GM21619 (cell line): Measurements from ENCODE around the gene TNRC18.
"Not testable (repeated sequence)": the region's sequence is repeated elsewhere in the genome, so short reads cannot be mapped to it uniquely, and the experiment has no call there.

ENCODE experiments used
- ATAC-seq: cut with Tn5 transposase; IDR thresholded peaks from one replicate; pipeline ENCODE4 v1.9.1; 2021; ENCODE audit not compliant: unreplicated experiment

Gene TNRC18

GRCh38 chr7:5423306-5423975, at the start of gene TNRC18:
TSS of gene TNRC18 (minus strand) at chr7:5423834. CDS start at chr7:5421246, 2,588 bp downstream.
- ATAC-seq, result no peak

- no peak for ATAC-seq
Measured at GRCh38 chr7:5472432-5473315, 49.0 kb upstream of the TNRC18 start.

GRCh38 chr7:5471623-5472022, 48.0 kb upstream of the TNRC18 start:
- ATAC-seq, result not testable (repeated sequence)

GRCh38 chr7:5470816-5471215, 47.2 kb upstream of the TNRC18 start:
- ATAC-seq, result no peak

- no peak for ATAC-seq
Measured at GRCh38 chr7:5470167-5470532, 46.5 kb upstream of the TNRC18 start.

GRCh38 chr7:5469375-5470166, 45.9 kb upstream of the TNRC18 start:
- ATAC-seq, result no peak

- no peak for ATAC-seq
Measured at GRCh38 chr7:5467645-5468044, 44.0 kb upstream of the TNRC18 start.

GRCh38 chr7:5466551-5466950, 42.9 kb upstream of the TNRC18 start:
- ATAC-seq, result no peak

GRCh38 chr7:5463031-5463430, 39.4 kb upstream of the TNRC18 start:
- no peak for ATAC-seq

- ATAC-seq, result no peak
Measured at GRCh38 chr7:5462216-5462615, 38.6 kb upstream of the TNRC18 start.

- ATAC-seq, result no peak
Measured at GRCh38 chr7:5458921-5459480, 35.4 kb upstream of the TNRC18 start.

GRCh38 chr7:5457245-5457735, 33.7 kb upstream of the TNRC18 start:
- no peak for ATAC-seq

GRCh38 chr7:5456409-5456808, 32.8 kb upstream of the TNRC18 start:
- ATAC-seq, result no peak

- no peak for ATAC-seq
Measured at GRCh38 chr7:5455581-5456219, 32.1 kb upstream of the TNRC18 start.

- ATAC-seq, result no peak
Measured at GRCh38 chr7:5455175-5455574, 31.5 kb upstream of the TNRC18 start.

- ATAC-seq, result no peak
Measured at GRCh38 chr7:5454485-5454884, 30.9 kb upstream of the TNRC18 start.

- no peak for ATAC-seq
Measured at GRCh38 chr7:5453566-5454075, 30.0 kb upstream of the TNRC18 start.

- no peak for ATAC-seq
Measured at GRCh38 chr7:5452937-5453540, 29.4 kb upstream of the TNRC18 start.

- no peak for ATAC-seq
Measured at GRCh38 chr7:5452470-5452899, 28.9 kb upstream of the TNRC18 start.

- ATAC-seq, result no peak
Measured at GRCh38 chr7:5451391-5451790, 27.8 kb upstream of the TNRC18 start.
